Stomach (tissue), 4 donors: Measurements from ENCODE around the gene POC1B.

Experiments used
- EP300 ChIP-seq: sonication (generic); formaldehyde crosslinking; IDR thresholded peaks from one replicate; pipeline ENCODE4 v1.6.1; 2017; ENCODE audit warnings: antibody characterized with exemption
- POLR2A ChIP-seq, 4 donors: fragments of 450-650 bp; IDR thresholded peaks; one replicate each; pipeline ENCODE4 v1.6.1; 2016; ENCODE audit warnings: antibody characterized with exemption in 4 of 4, control low read depth in 2 of 4, mild to moderate bottlenecking in 1 of 4, moderate library complexity in 1 of 4
- POLR2AphosphoS5 ChIP-seq, 3 donors: sonication (generic); formaldehyde crosslinking; IDR thresholded peaks; one replicate each; pipeline ENCODE4 v1.6.1; 2016; ENCODE audit warnings: antibody characterized with exemption in 3 of 3
- TF ChIP-seq, protein P1 (sequence below), 7 experiments: fragments of 450-650 bp in 4 of 7; fragments of 200-600 bp in 3 of 7; sonication (generic) in 3 of 7; IDR thresholded peaks; one replicate each; pipeline ENCODE4 v1.5.1; 2016 to 2019; ENCODE audit warnings: antibody characterized with exemption in 7 of 7, control low read depth in 2 of 7, mild to moderate bottlenecking in 1 of 7

GRCh38 chr12:89384807-89385206, 141.0 kb downstream of the POC1B start:
- TF ChIP-seq POLR2A (IDR thresholded peaks at IDR 0.05) (no peak), EP300 (no peak), POLR2AphosphoS5 (IDR thresholded peaks at IDR 0.05) (no peak)
- TF ChIP-seq, protein P1, sequence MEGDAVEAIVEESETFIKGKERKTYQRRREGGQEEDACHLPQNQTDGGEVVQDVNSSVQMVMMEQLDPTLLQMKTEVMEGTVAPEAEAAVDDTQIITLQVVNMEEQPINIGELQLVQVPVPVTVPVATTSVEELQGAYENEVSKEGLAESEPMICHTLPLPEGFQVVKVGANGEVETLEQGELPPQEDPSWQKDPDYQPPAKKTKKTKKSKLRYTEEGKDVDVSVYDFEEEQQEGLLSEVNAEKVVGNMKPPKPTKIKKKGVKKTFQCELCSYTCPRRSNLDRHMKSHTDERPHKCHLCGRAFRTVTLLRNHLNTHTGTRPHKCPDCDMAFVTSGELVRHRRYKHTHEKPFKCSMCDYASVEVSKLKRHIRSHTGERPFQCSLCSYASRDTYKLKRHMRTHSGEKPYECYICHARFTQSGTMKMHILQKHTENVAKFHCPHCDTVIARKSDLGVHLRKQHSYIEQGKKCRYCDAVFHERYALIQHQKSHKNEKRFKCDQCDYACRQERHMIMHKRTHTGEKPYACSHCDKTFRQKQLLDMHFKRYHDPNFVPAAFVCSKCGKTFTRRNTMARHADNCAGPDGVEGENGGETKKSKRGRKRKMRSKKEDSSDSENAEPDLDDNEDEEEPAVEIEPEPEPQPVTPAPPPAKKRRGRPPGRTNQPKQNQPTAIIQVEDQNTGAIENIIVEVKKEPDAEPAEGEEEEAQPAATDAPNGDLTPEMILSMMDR (IDR thresholded peaks at IDR 0.05) = no peak
